ENCODE results near the gene TBRG1.

TBRG1 gene

GRCh38 chr11:124618863-124619262 is 3.8 kb upstream of the TBRG1 start:
- no peak for DNase-seq (ENCODE audit: low spot score)

GRCh38 chr11:124623861-124624525 is 1.3 kb downstream of the TBRG1 start:
- peak; percentile 32 for DNase-seq (ENCODE audit: low spot score)

GRCh38 chr11:124625504-124626168 is 3.0 kb downstream of the TBRG1 start:
- DNase-seq (ENCODE audit: low spot score) = no peak

GRCh38 chr11:124627546-124627945 is 4.9 kb downstream of the TBRG1 start:
- no peak for DNase-seq (ENCODE audit: low spot score)

GRCh38 chr11:124629961-124630360 is 7.3 kb downstream of the TBRG1 start:
- no peak for DNase-seq (ENCODE audit: low spot score)

- no peak for DNase-seq (ENCODE audit: low spot score)
Observed at GRCh38 chr11:124633355-124633754, 10.7 kb downstream of the TBRG1 start.

GRCh38 chr11:124635932-124636331 is 13.3 kb downstream of the TBRG1 start:
- no peak for DNase-seq (ENCODE audit: low spot score)

- no peak for DNase-seq (ENCODE audit: low spot score)
Observed at GRCh38 chr11:124638500-124638899, 15.8 kb downstream of the TBRG1 start.

- DNase-seq (ENCODE audit: low spot score) = no peak
Observed at GRCh38 chr11:124639186-124639585, 16.5 kb downstream of the TBRG1 start.

- no peak for DNase-seq (ENCODE audit: low spot score)
Observed at GRCh38 chr11:124640666-124641065, 18.0 kb downstream of the TBRG1 start.

GRCh38 chr11:124642628-124643027 is 20.0 kb downstream of the TBRG1 start:
- DNase-seq (ENCODE audit: low spot score) = no peak

- no peak for DNase-seq (ENCODE audit: low spot score)
Observed at GRCh38 chr11:124643042-124643604, 20.5 kb downstream of the TBRG1 start.

GRCh38 chr11:124643605-124644425 is 21.2 kb downstream of the TBRG1 start:
- peak; percentile 74 for DNase-seq (ENCODE audit: low spot score)

- DNase-seq (ENCODE audit: low spot score) = peak; percentile 78
Observed at GRCh38 chr11:124644426-124645280, 22.0 kb downstream of the TBRG1 start.

- DNase-seq (ENCODE audit: low spot score) = no peak
Observed at GRCh38 chr11:124646148-124646547, 23.5 kb downstream of the TBRG1 start.

GRCh38 chr11:124648610-124649009 is 25.9 kb downstream of the TBRG1 start:
- no peak for DNase-seq (ENCODE audit: low spot score)

- DNase-seq (ENCODE audit: low spot score) = no peak
Observed at GRCh38 chr11:124656774-124657630, 34.3 kb downstream of the TBRG1 start.

- DNase-seq (ENCODE audit: low spot score) = no peak
Observed at GRCh38 chr11:124657904-124658303, 35.2 kb downstream of the TBRG1 start.

GRCh38 chr11:124658501-124658900 is 35.8 kb downstream of the TBRG1 start:
- no peak for DNase-seq (ENCODE audit: low spot score)

- no peak for DNase-seq (ENCODE audit: low spot score)
Observed at GRCh38 chr11:124658986-124659385, 36.3 kb downstream of the TBRG1 start.

- no peak for DNase-seq (ENCODE audit: low spot score)
Observed at GRCh38 chr11:124661553-124661952, 38.9 kb downstream of the TBRG1 start.
